HEK293 (cell line): Measurements from ENCODE around the gene VSTM4.

ENCODE experiments used
- CTCF ChIA-PET: fragments of 350-600 bp; formaldehyde crosslinking; extraction: SDS; loops from one replicate; lab custom pipeline; 2021; ENCODE audit warnings: antibody characterized with exemption; lab: Yijun Ruan, JAX
- POLR2A ChIA-PET: fragments of 300-600 bp; formaldehyde crosslinking; extraction: SDS; loops from one replicate; lab custom pipeline; 2020; ENCODE audit warnings: antibody characterized with exemption, inconsistent platforms; lab: Yijun Ruan, JAX
- H3K27ac ChIP-seq: fragments of 200-500 bp; sonication (Bioruptor generic); 2 replicates; pipeline ENCODE4 v1.5.1; 2014; ENCODE audit warnings: low read depth, low read length, control low read depth, inconsistent platforms; ENCODE audit errors: extremely low read depth
- H3K36me3 ChIP-seq, 2 experiments: fragments of 200-500 bp in 1 of 2; sonication (Bioruptor generic) in 1 of 2; 1 replicate in 1 of 2; 2 replicates in 1 of 2; pipeline ENCODE4 v1.5.1; 2014 to 2017; ENCODE audit warnings: inconsistent platforms in 2 of 2, low read length in 2 of 2; ENCODE audit not compliant: control insufficient read depth in 2 of 2, insufficient read depth in 1 of 2
- H3K4me1 ChIP-seq: fragments of 200-500 bp; sonication (Bioruptor generic); 2 replicates; pipeline ENCODE4 v1.5.1; 2014; ENCODE audit warnings: mild to moderate bottlenecking, low read length, inconsistent platforms; ENCODE audit not compliant: control insufficient read depth, insufficient read depth
- H3K4me3 ChIP-seq: 2 replicates; pipeline ENCODE4 v1.5.1; 2011; ENCODE audit warnings: low read depth, mild to moderate bottlenecking, control low read depth, low read length, moderate library complexity
- H3K9me3 ChIP-seq: fragments of 200-500 bp; sonication (Bioruptor generic); 2 replicates; pipeline ENCODE4 v1.5.1; 2014; ENCODE audit warnings: low read depth, low read length, inconsistent platforms; ENCODE audit not compliant: control insufficient read depth, insufficient read depth
- BCL6B ChIP-seq: fragments of 450-650 bp; formaldehyde crosslinking; IDR thresholded peaks from 2 replicates; pipeline ENCODE4 v1.5.1; 2017; ENCODE audit warnings: missing biosample characterization, missing genetic modification characterization
- CTCF ChIP-seq: fragments of 450-650 bp; formaldehyde crosslinking; IDR thresholded peaks from 2 replicates; pipeline ENCODE4 v1.5.1; 2016; ENCODE audit warnings: missing biosample characterization, missing genetic modification characterization
- EGR2 ChIP-seq: fragments of 450-650 bp; formaldehyde crosslinking; IDR thresholded peaks from 2 replicates; pipeline ENCODE4 v1.5.1; 2016; ENCODE audit warnings: low read depth, missing biosample characterization, missing genetic modification characterization
- GLIS1 ChIP-seq: fragments of 450-650 bp; formaldehyde crosslinking; IDR thresholded peaks from 2 replicates; pipeline ENCODE4 v1.5.1; 2016; ENCODE audit warnings: missing biosample characterization, missing genetic modification characterization
- GLIS2 ChIP-seq: fragments of 450-650 bp; formaldehyde crosslinking; IDR thresholded peaks from 2 replicates; pipeline ENCODE4 v1.5.1; 2016; ENCODE audit warnings: missing biosample characterization, missing genetic modification characterization
- PRDM1 ChIP-seq: fragments of 450-650 bp; formaldehyde crosslinking; IDR thresholded peaks from 2 replicates; pipeline ENCODE4; 2016; ENCODE audit warnings: missing biosample characterization, missing genetic modification characterization
- SCRT1 ChIP-seq: fragments of 450-650 bp; formaldehyde crosslinking; IDR thresholded peaks from 2 replicates; pipeline ENCODE4 v1.5.1; 2016; ENCODE audit warnings: missing biosample characterization, missing genetic modification characterization, borderline replicate concordance
- ZBTB17 ChIP-seq: fragments of 450-650 bp; formaldehyde crosslinking; IDR thresholded peaks from 2 replicates; pipeline ENCODE4 v1.5.1; 2016; ENCODE audit warnings: missing biosample characterization, missing genetic modification characterization
- ZBTB26 ChIP-seq: fragments of 450-650 bp; formaldehyde crosslinking; optimal IDR thresholded peaks from 2 replicates; pipeline ENCODE3; 2016; ENCODE audit warnings: missing biosample characterization, mild to moderate bottlenecking, missing genetic modification characterization
- ZIC2 ChIP-seq: fragments of 450-650 bp; formaldehyde crosslinking; IDR thresholded peaks from 2 replicates; pipeline ENCODE4 v1.5.1; 2016; ENCODE audit warnings: missing biosample characterization, missing genetic modification characterization
- ZNF274 ChIP-seq, 2 experiments: fragments of 200-500 bp in 1 of 2; fragments of 450-650 bp in 1 of 2; sonication (Bioruptor generic) in 1 of 2; formaldehyde crosslinking in 1 of 2; IDR thresholded peaks; 2 replicates each; pipeline versions ENCODE4 v1.5.1 to v1.6.1; 2014 to 2016; ENCODE audit warnings: borderline replicate concordance in 1 of 2, inconsistent platforms in 1 of 2, low read length in 1 of 2, missing biosample characterization in 1 of 2, missing genetic modification characterization in 1 of 2
- ZNF335 ChIP-seq: fragments of 450-650 bp; formaldehyde crosslinking; conservative IDR thresholded peaks from 2 replicates; pipeline ENCODE4 v1.5.1; 2016; ENCODE audit warnings: missing biosample characterization, missing genetic modification characterization
- ZNF433 ChIP-seq: fragments of 450-650 bp; formaldehyde crosslinking; IDR thresholded peaks from 2 replicates; pipeline ENCODE4 v1.5.1; 2016; ENCODE audit warnings: missing biosample characterization, missing genetic modification characterization, low read depth
- ZNF48 ChIP-seq: fragments of 450-650 bp; formaldehyde crosslinking; IDR thresholded peaks from 2 replicates; pipeline ENCODE4 v1.5.1; 2016; ENCODE audit warnings: missing biosample characterization, missing genetic modification characterization
- ZNF654 ChIP-seq: fragments of 450-650 bp; formaldehyde crosslinking; IDR thresholded peaks from 2 replicates; pipeline ENCODE4 v1.5.1; 2016; ENCODE audit warnings: low read depth, missing biosample characterization, missing genetic modification characterization
- TF ChIP-seq, protein P1 (sequence below): fragments of 450-650 bp; formaldehyde crosslinking; IDR thresholded peaks from 2 replicates; pipeline ENCODE4 v1.5.1; 2017; ENCODE audit warnings: missing biosample characterization, missing genetic modification characterization

Gene VSTM4, protein sequence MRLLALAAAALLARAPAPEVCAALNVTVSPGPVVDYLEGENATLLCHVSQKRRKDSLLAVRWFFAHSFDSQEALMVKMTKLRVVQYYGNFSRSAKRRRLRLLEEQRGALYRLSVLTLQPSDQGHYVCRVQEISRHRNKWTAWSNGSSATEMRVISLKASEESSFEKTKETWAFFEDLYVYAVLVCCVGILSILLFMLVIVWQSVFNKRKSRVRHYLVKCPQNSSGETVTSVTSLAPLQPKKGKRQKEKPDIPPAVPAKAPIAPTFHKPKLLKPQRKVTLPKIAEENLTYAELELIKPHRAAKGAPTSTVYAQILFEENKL

DNA sequence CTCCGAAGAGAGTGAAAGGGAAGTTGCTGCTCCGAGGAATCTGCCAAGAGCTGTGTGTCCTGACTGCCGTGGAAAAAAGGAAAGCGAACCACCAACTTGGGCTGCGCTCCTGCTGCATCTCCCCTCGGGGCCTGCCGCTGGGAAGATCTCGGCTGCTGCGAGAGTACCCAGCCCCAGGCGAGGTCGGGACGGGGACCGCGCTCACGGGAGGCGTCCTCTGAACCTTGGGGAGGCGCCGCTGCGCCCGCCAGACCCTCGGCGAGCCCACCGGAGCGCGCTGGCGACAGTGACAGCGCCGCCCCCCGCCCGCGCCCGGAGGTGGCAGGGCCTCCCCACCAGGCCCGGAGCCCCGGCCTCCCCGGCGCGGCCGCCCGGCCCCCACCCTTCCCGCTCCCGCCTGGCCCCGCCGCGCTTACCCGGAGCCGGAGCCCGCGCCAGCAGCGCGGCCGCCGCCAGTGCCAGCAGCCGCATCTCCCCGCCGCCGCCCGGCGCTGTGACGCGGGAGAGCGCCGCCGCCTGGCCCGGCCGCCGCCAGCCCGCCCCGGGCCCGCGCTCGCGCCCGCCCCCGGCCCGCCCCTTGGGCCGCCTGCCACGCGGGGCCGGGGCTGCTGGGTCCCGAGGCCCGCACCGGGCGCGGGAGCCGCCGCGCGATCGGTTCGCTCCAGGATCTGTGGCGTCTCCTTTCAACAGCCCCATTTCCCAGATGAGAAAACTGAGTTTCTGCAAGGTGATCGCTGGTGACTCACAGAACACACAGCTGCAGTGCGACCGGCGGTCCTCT lies at the start of gene VSTM4:
Gene VSTM4, minus strand, starts transcription at position 508 of the 781 bp plus-strand sequence. Its CDS starts 37 bp downstream, at position 471.
- Histone ChIP-seq H3K36me3 (no peaks in the 10 kb centered on the region), H3K9me3 (no peaks in the 10 kb centered on the region), H3K4me3 (peak within 1 kb of the TSS; percentile 47), H3K4me1 (no peaks in the 10 kb centered on the region; the same call in 1 of the 2 replicates), H3K27ac (no peak within 1 kb of the TSS)
- ChIA-PET POLR2A (interaction anchor here (0.5 kb wide), 1 partner anchor 10 kb away, joined by 3 read pairs; no protein-coding TSS in a partner anchor), CTCF (no interaction called here)
- TF ChIP-seq ZNF274 (IDR thresholded peaks at IDR 0.05; ENCODE audit: low read length) (no peak), ZNF274 (tag by site-specific recombination; IDR thresholded peaks at IDR 0.05; ENCODE audit: borderline replicate concordance) (no peak), SCRT1 (tag by site-specific recombination) (no peak), EGR2 (no peak), GLIS1 (tag by site-specific recombination) (peak; percentile 65), ZBTB26 (tag by site-specific recombination) (peak; percentile 64), ZNF335 (tag by site-specific recombination) (peak; percentile 78), ZNF433 (tag by site-specific recombination) (no peak), ZIC2 (tag by site-specific recombination) (0 out of 2 replicates have a peak, but pooled peaks have one; percentile 25), PRDM1 (tag by site-specific recombination) (peak; percentile 4; the same call in 1 of the 2 replicates), GLIS2 (tag by site-specific recombination) (peak; percentile 33; the same call in 1 of the 2 replicates), ZNF48 (tag by site-specific recombination) (no peak), ZBTB17 (tag by site-specific recombination) (peak; percentile 23; the same call in 1 of the 2 replicates)
- TF ChIP-seq, protein P1, sequence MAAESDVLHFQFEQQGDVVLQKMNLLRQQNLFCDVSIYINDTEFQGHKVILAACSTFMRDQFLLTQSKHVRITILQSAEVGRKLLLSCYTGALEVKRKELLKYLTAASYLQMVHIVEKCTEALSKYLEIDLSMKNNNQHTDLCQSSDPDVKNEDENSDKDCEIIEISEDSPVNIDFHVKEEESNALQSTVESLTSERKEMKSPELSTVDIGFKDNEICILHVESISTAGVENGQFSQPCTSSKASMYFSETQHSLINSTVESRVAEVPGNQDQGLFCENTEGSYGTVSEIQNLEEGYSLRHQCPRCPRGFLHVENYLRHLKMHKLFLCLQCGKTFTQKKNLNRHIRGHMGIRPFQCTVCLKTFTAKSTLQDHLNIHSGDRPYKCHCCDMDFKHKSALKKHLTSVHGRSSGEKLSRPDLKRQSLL (tag by site-specific recombination): peak; percentile 64

- H3K9me3 ChIP-seq: no peaks in the 10 kb centered on the region
- ChIA-PET CTCF (interaction anchor here (0.6 to 1.7 kb wide), 6 partner anchors 9 to 506 kb away, joined by 3 to 5 read pairs (median 3); no protein-coding TSS in a partner anchor), POLR2A (no interaction called here)
- no peaks in the 10 kb centered on the region for H3K4me1 ChIP-seq
- H3K36me3 ChIP-seq: no peaks in the 10 kb centered on the region
- peak; percentile 17; the same call in 1 of the 2 replicates for TF ChIP-seq ZNF654 (tag by site-specific recombination)
- TF ChIP-seq BCL6B (tag by site-specific recombination): no peak
- TF ChIP-seq CTCF (tag by site-specific recombination): peak; percentile 24; the same call in 1 of the 2 replicates
- no peak overlapping the region for H3K27ac ChIP-seq
- H3K4me3 ChIP-seq: no peak overlapping the region
These were observed 49.4 kb upstream of the VSTM4 start for GRCh38 chr10:49164559-49165188.
